HG03097 (cell line): Measurements from ENCODE around the gene ZNF496.
"Not testable (repeated sequence)": the region's sequence is repeated elsewhere in the genome, so short reads cannot be mapped to it uniquely, and the experiment has no call there.

Experiments
- ATAC-seq: cut with Tn5 transposase; IDR thresholded peaks from one replicate; pipeline ENCODE4 v1.9.1; 2021; ENCODE audit not compliant: unreplicated experiment, low FRiP score

ZNF496 gene

GRCh38 chr1:247331525-247332214, at the start of gene ZNF496:
ZNF496 (minus strand) TSS chr1:247331867; CDS start chr1:247329578, 2,289 bp downstream.
- ATAC-seq = peak; percentile 63

GRCh38 chr1:247378334-247379073, 46.8 kb upstream of the ZNF496 start:
- ATAC-seq = no peak

DNA sequence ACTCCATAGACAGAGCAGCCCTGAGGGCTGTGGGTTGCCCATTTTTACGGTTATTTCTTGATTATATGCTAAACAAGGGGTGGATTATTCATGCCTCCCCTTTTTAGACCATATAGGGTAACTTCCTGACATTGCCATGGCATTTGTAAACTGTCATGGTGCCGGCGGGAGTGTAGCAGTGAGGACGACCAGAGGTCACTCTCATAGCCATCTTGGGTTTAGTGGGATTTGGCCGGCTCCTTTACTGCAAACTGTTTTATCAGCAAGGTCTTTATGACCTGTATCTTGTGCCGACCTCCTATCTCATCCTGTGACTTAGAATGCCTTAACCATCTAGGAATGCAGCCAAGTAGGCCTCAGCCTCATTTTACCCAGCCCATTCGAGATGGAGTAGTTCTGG, 46.0 kb upstream of the ZNF496 start:
- not testable (repeated sequence) for ATAC-seq

DNA sequence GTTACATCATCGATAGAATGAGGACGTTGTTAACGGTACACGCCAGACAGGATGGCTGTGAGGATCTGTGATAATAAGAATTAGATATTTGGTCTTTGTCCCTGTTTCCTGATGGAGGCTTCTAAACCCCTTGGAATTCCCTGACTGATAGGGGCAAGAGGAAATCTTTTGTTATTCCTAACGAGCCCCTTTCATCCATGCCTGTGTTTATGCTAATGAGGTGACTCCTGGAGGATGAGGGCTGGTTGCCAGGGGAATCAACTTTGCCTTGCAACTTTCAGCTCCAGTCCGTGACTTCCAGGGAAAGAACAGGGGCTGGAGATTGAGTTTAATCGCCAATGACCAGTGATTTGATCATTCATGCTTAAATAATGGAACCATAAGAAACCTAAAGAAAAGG, 45.0 kb upstream of the ZNF496 start:
- ATAC-seq = no peak

GRCh38 chr1:247375747-247376146, 44.1 kb upstream of the ZNF496 start:
- no peak for ATAC-seq

- ATAC-seq = not testable (repeated sequence)
These were observed 43.1 kb upstream of the ZNF496 start for GRCh38 chr1:247374651-247375334.

DNA sequence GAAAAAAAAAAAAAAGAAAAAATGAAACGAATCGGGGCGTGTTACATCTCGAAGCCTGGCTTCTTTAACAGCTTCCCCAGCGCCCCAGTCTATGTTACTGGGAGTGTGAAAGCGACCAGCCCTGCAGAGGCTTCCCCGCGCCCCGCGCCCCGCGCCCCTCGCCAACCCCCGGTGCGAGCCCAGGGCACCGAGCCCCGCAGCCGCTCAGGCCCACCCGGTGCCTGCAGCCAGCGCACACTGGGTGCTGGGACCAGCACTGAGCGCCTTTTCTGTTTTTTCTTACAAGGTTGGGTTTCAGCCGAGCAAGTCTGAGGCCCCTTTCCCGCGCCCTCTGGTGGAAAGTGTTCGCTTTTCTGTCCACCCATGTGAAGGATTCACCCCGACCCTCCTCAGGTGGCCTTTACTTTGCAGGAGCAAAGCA, 42.1 kb upstream of the ZNF496 start:
- ATAC-seq = peak; percentile 72

DNA sequence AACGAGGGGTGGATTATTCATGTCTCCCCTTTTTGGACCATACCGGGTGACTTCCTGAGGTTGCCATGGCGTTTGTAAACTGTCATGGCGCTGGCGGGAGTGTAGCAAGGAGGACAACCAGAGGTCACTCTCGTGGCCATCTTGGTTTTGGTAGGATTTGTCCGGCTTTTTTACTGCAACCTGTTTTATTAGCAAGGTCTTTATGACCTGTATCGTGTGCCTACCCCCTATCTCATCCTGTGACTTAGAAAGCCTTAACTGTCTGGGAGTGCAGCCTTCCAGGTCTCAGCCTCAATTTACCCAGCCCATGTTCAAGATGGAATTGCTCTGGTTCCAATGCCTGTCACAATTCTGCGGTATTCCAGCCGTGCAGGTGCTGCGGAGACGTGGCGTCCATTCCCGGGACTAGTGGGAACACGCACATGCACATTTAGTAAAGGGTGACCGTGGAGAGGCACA, 40.2 kb upstream of the ZNF496 start:
- no peak for ATAC-seq

DNA sequence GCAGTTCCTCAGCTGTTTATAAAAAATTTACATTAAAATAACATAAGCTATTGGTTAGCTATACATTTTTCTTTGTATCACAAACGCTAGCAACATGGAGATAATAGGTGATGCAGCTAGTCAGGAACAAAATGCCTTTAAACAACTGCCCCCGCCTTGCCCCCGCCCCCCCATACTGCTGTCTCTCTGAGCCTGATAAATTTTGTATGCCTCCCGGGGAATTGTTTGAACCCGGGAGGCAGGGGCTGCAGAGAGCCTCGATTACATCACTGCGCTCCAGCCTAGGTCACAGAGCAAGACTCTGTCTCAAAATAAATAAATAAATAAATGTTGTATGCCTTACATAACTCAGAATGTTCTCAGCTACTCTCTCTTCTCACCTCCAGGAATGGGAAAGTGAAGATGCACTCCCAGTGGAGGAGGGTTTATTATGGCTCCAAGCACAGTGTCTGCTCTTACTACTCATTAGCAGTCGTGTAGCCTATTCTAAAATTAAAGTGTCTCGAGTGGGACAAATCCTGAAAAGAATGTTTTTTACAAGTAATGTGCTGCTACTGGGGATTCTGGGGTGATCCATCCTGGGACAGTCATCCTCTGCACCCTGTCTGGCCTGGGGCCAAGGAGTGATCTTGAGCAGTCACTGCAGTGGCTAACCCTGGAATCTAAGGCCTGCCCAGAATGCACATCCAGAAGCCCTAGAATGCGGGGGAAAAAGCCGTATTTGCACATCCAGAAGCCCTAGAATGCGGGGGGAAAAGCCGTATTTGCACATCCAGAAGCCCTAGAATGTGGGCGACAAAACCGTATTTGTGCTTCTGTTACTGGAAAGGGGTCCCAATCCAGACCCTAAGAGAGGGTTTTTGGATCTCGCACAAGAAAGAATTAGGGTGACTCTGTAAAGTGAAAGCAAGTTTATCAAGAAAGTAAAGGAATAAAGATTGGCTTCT, 39.4 kb upstream of the ZNF496 start:
- ATAC-seq = no peak

- no peak for ATAC-seq
These were observed 37.0 kb upstream of the ZNF496 start for GRCh38 chr1:247368490-247369145.

DNA sequence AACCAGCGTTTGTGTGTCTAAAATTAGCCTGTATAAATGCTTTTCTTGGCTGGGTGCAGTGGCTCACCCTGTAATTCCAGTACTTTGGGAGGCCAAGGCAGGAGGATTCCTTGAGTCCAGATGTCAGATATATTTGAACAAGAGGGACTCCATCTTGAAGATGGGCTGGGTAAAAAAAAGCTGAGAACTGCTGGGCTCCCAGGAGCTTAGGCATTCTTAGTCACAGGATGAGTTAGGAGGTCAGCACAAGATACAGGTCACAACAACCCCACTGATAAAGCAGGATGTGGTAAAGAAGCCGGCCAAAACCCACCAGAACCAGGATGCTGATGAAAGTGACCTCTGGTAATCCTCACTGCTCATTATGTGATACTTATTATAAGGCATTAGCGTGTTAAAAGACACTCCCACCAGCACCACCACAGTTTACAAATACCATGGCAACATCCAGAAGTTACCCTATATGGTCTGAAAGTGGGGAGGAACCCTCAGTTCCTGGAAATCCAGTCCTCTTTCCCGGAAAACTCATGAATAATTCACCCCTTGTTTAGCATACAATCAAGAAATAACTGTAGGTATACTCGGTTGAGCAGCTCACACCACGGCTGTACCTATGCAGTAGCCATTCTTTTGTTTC, 36.2 kb upstream of the ZNF496 start:
- ATAC-seq = no peak

- no peak for ATAC-seq
These were observed 35.4 kb upstream of the ZNF496 start for GRCh38 chr1:247366926-247367645.

- ATAC-seq = not testable (repeated sequence)
These were observed 34.7 kb upstream of the ZNF496 start for GRCh38 chr1:247366345-247366744.

DNA sequence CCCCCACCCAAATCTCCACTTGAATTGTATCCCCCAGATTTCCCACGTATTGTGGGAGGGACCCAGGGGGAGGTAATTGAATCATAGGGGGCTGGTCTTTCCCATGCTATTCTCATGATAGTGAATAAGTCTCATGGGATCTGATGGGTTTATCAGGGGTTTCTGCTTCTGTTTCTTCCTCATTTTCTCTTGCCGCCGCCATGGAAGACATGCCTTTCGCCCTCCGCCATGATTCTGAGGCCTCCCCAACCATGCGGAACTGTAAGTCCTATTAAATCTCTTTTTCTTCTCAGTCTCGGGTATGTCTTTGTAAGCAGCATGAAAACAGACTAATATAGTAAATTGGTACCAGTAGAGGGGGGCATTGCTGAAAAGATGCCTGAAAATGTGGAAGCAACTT, 33.4 kb upstream of the ZNF496 start:
- no peak for ATAC-seq

DNA sequence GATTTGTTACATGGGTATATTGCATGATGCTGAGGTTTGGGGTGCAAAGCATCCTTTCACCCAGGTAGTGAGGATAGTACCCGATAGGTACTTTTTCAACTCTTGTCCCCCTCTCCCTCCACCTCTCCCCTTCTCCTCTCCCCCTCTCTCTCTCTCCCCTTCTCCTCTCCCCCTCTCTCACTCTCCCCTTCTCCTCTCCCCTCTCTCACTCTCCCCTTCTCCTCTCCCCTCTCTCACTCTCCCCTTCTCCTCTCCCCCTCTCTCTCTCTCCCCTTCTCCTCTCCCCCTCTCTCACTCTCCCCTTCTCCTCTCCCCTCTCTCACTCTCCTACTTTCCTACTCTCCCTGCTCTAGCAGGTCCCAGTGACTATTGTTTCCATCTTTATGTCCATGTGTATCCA, 31.3 kb upstream of the ZNF496 start:
- ATAC-seq = not testable (repeated sequence)

DNA sequence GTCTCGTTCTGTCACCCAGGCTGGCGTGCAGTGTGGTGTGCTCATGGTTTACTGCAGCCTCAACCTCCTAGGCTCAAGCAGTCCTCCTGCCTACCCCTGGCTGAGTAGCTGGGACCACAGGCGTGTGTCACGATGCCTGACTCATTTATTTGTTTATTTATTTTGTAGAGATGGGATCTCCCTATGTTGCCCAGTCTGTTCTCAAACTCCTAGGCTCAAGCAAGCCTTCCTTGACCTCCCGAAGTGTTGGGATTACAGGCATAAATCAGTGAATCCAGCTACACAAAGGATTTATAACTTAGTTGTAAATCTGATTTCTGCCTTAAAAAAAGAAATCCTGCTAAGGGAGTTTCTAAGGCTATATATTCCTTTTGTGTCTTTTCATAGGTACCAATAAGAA, 30.5 kb upstream of the ZNF496 start:
- ATAC-seq = no peak

- no peak for ATAC-seq
These were observed 29.5 kb upstream of the ZNF496 start for GRCh38 chr1:247360991-247361731.
